GM12891 (cell line): ENCODE data around the gene TMEM38A.
A peak's percentile ranks its signal among the peaks of the same experiment; 100 is the strongest.

ENCODE experiments used
- DNase-seq: peaks from one replicate; pipeline ENCODE4 v3.0.0; 2011; ENCODE audit warnings: low spot score; ENCODE audit not compliant: insufficient read length
- FAIRE-seq: peaks from 2 replicates; lab custom pipeline; 2011; peaks lifted over from hg19 to GRCh38; lab: Jason Lieb, UNC
- PAX5 ChIP-seq: IDR thresholded peaks from 2 replicates; pipeline ENCODE4 v1.6.1; 2011; ENCODE audit warnings: low read length, moderate library complexity, mild to moderate bottlenecking; ENCODE audit not compliant: insufficient read depth, severe bottlenecking
- POLR2A ChIP-seq: IDR thresholded peaks from 2 replicates; pipeline ENCODE4 v1.6.1; 2011; ENCODE audit warnings: low read depth, low read length, control low read depth
- POLR2AphosphoS5 ChIP-seq: IDR thresholded peaks from 2 replicates; pipeline ENCODE4 v1.6.1; 2011; ENCODE audit warnings: low read depth, low read length, control low read depth
- POU2F2 ChIP-seq: IDR thresholded peaks from 2 replicates; pipeline ENCODE4 v1.6.1; 2011; ENCODE audit warnings: low read depth, mild to moderate bottlenecking, control low read depth, low read length, moderate library complexity
- SPI1 ChIP-seq: IDR thresholded peaks from 2 replicates; pipeline ENCODE4 v1.6.1; 2011; ENCODE audit warnings: low read depth, low read length, control low read depth
- TAF1 ChIP-seq: IDR thresholded peaks from 2 replicates; pipeline ENCODE4 v1.6.1; 2011; ENCODE audit warnings: low read depth, low read length, control low read depth

The TMEM38A gene

DNA sequence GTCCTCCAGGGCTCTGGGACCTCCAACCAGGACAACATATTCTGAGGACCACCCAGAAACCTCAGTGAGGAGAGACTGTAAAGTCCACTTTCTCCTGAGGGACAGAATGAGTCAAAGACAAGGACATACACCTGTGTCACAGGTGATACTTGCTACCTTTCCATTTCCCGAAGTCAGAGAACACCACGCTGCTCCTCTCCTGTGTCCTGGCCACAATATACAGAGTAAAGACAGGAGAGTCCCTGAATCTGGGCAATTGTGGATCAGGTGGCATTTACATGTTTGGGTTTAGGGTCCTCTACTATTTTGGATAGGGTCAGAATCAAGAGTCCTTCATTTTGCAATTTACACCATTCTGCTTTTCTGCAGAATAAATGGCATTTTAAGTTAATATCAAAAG is 37.9 kb upstream of the TMEM38A start:
- FAIRE-seq (no peak), DNase-seq (no peak)
- TF ChIP-seq SPI1 (no peak), POLR2A (no peak), POLR2AphosphoS5 (no peak), POU2F2 (no peak), PAX5 (no peak), TAF1 (no peak)

DNA sequence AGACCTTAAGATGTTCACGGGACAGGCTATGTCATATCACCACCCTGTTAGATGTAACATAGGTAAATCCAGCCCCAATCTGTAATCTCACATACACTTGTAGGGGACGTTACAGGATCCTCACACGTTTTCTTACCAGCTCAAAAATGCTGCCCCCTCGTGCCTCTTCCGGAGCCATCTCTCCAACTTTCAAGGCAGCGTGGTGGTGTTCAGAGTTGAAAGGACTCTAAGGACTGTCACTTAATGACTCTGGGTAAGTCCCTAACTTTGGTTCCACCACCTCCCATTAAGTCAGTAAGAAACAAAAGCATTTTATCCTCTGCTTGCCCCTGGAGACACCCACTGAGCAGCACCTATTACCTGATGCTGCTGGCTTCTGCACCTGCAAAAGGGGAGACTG is 37.4 kb upstream of the TMEM38A start:
- FAIRE-seq: no peak

DNA sequence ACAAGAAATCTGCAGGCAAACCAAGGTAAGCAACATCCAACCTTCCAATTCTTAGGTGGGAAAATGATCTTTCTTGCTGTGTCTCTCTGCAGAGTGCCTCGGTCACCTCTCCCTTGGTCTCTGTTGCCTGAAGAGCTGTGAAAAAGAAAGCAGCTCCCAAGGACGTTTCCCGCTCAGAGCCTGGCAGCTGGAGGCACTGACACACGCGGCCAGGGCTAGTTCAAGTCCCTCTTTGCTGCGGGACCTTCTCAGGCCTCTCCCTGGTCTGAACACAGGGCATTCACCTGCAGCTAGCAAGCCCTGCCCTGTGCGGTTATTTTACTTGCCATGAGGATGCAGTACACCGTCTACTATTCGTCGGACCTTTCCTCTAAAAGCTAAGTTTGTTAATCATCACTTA is 36.7 kb upstream of the TMEM38A start:
- FAIRE-seq: no peak
- DNase-seq: no peak
- TF ChIP-seq SPI1 (no peak), TAF1 (no peak), POU2F2 (no peak), PAX5 (no peak), POLR2AphosphoS5 (no peak), POLR2A (no peak)

More for the DNA sequence above, 37.4 kb upstream of the TMEM38A start:
- no peak for DNase-seq
- TF ChIP-seq TAF1: no peak
- no peak for TF ChIP-seq POLR2AphosphoS5
- no peak for TF ChIP-seq POLR2A
- TF ChIP-seq PAX5: no peak
- no peak for TF ChIP-seq POU2F2
- no peak for TF ChIP-seq SPI1

DNA sequence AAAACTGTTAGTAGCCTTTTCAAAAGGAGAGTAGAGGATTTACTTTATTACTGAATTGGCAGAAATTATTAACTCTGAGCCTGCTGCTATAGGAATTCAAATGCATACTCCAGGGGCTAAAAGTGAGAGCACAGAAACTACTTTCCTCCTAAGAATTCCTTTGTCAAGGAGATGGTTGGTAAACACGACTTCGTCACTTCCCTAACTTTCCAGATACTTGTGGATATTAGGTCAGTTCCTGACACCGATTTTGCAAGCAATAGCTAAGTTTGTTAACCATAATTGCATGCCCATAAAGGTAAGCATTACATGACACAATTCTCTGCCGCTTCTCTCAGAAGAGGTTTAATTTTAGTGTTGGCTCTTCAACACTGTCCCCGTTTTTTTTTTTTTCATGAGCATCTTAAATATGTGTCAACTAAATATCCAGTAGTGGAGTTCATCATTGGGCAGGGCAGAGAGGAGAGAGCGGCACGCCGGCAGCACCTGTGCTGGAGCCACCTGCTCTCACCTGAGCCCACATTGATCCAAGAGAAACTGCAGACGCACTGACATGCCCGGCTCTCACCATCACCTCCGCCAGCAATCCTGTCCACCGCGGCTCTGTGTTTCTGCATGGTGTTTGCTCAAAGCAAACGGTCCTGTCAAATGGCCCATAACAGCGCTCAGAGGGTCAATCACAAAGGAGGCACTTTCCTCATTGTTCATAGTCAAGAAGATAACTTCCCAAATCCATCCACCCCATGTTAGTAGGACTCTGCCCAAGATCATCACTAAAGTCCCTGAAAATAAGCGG is 35.6 kb upstream of the TMEM38A start:
- FAIRE-seq (no peak), DNase-seq (no peak)
- TF ChIP-seq SPI1 (no peak), TAF1 (no peak), POLR2A (no peak), POLR2AphosphoS5 (no peak), POU2F2 (no peak), PAX5 (no peak)

DNA sequence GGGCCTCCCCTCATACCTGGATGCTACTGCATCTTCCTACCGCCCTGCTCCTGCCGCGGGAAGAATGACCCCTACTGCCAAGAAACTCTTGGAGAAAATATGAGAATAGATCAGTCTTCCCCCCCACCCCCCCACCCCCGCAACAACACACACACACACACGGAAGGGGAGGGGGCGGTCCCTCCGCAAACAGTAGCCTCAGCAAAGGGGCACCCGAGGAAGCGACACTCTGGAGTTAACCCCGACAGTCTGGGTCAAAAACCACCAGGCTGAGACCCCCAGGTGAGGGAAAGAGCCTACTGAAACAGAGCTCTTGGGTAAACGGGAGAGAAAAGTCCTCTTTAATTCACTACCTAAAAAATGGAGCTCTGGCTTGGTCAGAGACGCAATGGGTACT is 34.1 kb upstream of the TMEM38A start:
- no peak for DNase-seq
- FAIRE-seq: no peak
- no peak for TF ChIP-seq POLR2A
- TF ChIP-seq POLR2AphosphoS5: no peak
- no peak for TF ChIP-seq POU2F2
- TF ChIP-seq PAX5: no peak

DNA sequence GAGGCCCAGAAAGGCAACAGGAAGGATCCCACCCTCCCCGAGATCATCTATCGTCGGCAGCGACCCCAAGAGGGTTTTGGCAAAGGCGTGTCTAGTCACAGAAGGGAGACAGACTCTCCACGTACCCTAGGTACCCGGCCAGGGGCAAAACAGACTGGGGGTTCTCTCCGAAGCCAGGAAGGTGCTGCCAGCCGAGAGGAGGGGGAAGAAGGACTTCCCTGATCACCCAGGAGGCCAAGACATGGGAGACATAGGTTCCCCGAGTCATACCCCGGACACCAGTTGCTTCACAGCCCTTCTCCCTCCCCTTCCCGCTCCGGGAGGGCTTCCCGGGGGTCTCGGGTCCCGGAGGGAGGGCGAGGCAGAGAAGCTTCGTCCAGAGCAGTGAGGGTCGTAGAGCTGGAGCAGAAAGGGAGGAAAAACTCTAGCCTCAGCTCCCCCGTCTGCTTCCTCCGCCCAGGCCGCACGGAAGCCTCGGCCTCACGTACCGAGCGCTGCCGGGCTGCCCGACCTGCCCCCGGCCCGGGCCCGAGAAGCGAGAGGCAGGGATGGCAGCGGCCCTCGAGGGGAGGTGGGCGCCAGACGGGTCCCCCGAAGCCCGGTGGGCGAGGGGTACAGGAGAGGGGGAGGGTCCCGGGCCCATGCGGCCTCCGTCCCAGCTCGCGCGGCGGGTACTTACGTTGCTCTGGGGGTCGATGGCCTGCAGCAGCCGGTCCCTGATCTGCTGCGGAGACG is 33.6 kb upstream of the TMEM38A start:
- FAIRE-seq: no peak
- TF ChIP-seq PAX5 (no peak), TAF1 (no peak), POU2F2 (no peak), POLR2A (no peak), SPI1 (no peak), POLR2AphosphoS5 (no peak)
- no peak for DNase-seq

DNA sequence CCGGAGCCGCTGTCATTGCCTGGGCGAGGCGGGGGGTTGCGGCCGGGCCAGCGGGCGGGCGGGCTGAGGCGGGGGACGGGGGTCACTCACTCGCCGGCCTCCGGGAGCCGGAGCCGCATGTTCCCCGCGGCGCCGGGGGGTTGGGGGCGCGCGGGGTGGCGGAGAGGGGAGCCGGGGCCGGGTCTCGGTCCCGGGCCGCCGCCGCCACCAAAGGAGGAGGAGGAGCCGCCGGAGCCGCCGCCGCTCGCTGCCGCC is 33.1 kb upstream of the TMEM38A start:
- no peak for TF ChIP-seq POU2F2
- no peak for TF ChIP-seq POLR2AphosphoS5
- no peak for TF ChIP-seq POLR2A
- TF ChIP-seq TAF1: no peak
- no peak for TF ChIP-seq SPI1
- no peak for TF ChIP-seq PAX5
- FAIRE-seq (no peak), DNase-seq (no peak)

DNA sequence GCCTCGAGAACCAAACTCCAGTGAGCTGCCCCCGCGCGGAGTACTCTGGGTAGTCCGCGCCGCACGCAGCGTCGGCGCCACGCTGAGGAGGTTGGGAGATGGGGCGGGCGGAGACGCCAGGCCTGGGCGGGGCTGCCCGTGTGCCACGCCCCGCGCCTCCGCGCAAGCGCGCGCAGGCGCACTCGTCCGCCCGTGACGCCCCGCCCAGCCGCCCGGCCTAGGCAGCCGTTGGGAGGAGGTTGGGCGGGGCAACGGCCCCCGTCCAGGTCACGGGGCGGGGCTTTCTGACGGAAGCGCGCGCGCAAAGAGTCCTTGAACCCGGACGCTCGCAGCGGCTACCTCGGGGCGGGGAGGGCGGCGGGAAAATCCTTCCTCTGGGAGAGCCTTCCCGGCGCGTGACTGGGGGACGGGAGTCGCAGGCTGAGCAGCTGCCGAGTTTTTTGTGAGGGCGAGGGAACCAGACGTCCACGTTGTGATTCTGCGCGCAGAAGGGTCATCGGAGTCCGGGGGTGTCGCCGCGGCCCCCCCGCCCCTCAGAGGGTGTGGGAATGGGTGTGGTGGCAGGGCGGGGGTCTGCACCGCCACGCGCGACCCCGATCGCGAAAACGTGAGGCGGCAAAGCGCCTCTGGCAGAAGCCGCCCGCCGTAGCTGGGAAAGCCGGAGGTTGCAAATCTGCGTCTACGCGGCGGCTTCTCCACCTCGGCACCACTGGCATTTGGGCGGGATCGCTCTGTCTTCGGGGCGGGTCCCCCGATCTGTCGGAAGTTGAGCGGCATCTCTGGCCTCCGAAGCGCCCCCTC is 32.6 kb upstream of the TMEM38A start, which contains the start of gene MED26:
Gene MED26, minus strand, starts transcription at position 22 of the 801 bp plus-strand sequence. CDS start 261 bp downstream, outside the sequence.
- peak; percentile 97 for FAIRE-seq
- peak; percentile 91 for DNase-seq
- TF ChIP-seq POLR2A (peak; percentile 73), TAF1 (peak; percentile 86), POLR2AphosphoS5 (peak; percentile 75), SPI1 (no peak), PAX5 (no peak), POU2F2 (no peak)
